OCI-LY1 (cell line): ENCODE data around the gene IL20RA.

Source experiments
- EZH2 ChIP-seq: fragments of 200-600 bp; sonication (generic), shearing (Covaris generic); IDR thresholded peaks from 2 replicates; pipeline ENCODE4 v1.8.0; 2017; ENCODE audit warnings: borderline replicate concordance, mixed run types, mild to moderate bottlenecking, antibody characterized with exemption, low read length, moderate library complexity, mixed read lengths
- TF ChIP-seq, protein P1 (sequence below): fragments of 200-600 bp; sonication (generic), shearing (Covaris generic); IDR thresholded peaks from 2 replicates; pipeline ENCODE4 v1.5.1; 2017; ENCODE audit warnings: mild to moderate bottlenecking, antibody characterized with exemption, low read length, moderate library complexity, mixed read lengths

DNA sequence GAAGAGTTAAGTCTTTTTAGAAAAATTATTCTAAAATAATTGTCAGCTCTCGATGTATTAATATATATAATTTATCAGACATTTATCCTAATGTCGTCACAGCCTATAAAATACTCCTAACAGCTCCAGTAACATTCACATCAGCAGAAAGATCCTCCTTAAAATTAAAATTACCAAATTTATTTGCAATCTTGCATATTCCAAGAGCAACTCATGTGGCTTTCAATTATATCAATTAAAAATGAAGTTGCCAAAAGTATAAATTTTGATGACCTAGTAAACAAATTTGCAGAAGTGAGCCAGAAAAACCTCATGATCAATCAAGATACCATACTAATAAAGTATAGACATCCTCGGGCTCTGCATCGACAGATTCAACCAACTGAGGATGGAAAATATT is 60.2 kb downstream of the IL20RA start:
- TF ChIP-seq, protein P1, sequence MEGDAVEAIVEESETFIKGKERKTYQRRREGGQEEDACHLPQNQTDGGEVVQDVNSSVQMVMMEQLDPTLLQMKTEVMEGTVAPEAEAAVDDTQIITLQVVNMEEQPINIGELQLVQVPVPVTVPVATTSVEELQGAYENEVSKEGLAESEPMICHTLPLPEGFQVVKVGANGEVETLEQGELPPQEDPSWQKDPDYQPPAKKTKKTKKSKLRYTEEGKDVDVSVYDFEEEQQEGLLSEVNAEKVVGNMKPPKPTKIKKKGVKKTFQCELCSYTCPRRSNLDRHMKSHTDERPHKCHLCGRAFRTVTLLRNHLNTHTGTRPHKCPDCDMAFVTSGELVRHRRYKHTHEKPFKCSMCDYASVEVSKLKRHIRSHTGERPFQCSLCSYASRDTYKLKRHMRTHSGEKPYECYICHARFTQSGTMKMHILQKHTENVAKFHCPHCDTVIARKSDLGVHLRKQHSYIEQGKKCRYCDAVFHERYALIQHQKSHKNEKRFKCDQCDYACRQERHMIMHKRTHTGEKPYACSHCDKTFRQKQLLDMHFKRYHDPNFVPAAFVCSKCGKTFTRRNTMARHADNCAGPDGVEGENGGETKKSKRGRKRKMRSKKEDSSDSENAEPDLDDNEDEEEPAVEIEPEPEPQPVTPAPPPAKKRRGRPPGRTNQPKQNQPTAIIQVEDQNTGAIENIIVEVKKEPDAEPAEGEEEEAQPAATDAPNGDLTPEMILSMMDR = no peak
- TF ChIP-seq EZH2 = no peak
